DMS79 (cell line): Measurements from ENCODE around the gene SLC48A1.
"Not testable (repeated sequence)": the region's sequence is repeated elsewhere in the genome, so short reads cannot be mapped to it uniquely, and the experiment has no call there.

Experiments
- DNase-seq: peaks from one replicate; lab custom pipeline; 2025; lab: John Stamatoyannopoulos, UW

SLC48A1 gene

DNA sequence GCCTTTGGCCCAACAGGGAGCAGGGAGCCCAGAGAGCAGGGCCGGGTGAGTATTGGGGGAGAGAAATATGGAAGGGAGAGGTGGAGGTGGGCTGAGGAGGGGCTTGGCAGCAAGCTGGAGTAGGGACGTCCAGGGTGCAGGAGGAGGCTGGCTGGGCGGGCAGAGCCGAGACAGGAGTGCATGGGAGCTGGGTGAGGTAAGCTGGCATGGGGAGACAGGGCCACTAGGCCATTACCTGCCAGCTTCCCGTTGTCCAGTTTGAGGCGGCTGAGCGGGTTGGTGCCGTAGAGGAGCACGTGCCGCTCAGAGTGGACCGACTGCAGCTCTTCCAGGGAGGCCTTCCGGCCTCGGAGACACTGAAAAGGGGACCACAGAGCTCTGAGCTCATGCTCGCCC lies 18.3 kb downstream of the SLC48A1 start:
- DNase-seq = no peak

DNA sequence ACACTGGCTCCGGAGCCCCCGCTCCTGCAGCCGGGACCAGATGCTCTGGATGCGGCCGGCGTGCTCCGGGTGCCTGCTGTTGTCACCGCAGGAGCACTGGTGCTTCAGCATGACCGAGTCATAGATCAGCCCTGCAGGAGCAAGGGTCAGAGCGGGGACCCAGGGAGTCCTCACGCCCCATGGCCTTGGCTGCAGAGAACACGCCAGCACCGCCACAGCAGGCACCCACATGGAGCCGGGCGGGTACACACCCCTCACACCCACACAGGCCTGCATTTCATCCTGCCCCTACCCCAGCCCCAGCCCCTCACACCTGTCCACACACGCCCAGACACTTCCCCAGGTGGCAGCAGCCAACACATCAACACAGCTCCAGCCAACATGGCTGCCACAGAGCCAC lies 18.8 kb downstream of the SLC48A1 start:
- DNase-seq = no peak

DNA sequence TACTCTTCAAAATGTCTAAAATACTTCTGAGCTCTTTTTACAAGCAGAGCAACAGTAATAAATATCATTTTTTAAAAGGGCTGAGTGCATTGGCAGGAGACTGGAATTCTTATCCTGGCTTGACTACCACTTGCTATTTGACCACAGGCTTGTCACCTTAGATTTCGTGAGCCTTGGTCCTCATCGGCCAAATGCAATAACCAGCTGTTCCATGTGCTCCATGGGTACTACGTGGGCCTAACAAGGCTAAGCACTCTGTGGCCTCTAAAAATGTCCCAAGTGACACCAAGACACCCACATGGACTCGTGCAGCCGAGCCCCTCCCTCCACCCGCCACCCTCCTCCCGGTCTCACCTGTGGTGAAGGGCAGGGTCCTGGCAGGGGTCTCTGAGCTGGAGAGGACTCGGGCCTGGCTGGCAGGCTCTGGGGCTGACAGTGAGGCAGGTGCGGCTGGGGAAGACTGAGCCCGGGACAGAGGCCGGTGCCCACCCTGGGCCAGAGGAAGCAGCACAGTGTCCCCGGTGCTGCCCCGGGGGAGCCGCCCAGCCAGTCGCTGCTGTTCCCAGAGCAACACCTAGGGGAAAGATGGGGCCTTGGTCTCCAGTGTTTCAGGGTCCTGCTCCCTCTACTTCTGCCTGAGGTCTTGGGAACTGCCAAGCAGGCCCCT lies 20.1 kb downstream of the SLC48A1 start:
- DNase-seq = no peak

DNA sequence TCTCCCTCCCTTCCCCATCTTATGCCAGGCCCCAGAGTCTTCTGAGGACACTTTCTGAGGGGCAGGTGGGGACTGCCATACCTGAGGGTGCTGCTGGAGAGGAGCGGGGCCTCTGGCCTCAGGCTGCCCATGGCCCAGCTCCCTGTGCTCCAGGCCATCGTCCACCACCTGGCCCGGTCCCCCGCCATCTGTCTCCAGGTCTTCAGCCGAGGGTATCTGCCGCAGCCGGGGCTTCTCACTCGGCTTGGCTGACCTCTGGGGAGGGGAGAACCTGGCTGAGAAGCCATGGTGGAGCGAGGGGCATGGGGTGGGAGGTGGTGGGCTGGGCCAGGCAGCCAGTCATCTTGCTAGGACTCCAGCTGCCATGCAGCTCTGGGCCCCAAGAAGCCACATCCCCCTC lies 21.6 kb downstream of the SLC48A1 start:
- no peak for DNase-seq

DNA sequence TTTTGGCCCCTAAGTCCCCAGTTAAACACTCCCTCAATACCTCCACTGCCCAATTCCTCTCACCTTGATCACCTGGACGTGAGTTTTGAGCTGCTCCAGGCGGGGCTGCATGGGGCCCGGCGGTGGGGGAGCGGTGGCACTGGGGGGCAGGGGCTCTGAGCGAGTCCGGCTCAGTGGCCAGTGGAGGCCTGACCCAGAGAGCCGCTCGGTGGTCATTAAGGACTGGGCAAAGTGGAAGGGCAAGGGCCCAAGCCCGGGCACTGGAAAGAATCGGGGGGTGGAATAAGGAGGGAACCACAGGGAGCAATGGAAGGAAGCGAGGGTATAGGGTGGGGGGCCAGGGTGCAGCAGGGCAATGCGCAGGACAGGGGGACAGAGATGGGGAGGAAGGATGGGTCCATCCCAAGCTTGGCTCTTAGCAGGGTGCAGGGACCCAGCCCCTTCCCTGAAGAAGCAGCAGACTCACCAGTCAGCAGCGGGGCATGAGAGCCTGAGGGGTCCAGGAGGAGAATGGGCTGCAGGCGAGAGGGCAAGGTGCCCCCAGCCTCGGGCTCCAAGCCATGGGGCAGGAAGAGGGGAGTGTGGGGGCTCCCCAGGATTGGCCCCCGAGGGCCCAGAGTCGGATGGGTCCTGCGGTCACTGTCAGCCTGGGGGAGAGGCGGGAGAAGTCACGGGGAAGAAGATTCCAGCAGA lies 22.2 kb downstream of the SLC48A1 start:
- no peak for DNase-seq

DNA sequence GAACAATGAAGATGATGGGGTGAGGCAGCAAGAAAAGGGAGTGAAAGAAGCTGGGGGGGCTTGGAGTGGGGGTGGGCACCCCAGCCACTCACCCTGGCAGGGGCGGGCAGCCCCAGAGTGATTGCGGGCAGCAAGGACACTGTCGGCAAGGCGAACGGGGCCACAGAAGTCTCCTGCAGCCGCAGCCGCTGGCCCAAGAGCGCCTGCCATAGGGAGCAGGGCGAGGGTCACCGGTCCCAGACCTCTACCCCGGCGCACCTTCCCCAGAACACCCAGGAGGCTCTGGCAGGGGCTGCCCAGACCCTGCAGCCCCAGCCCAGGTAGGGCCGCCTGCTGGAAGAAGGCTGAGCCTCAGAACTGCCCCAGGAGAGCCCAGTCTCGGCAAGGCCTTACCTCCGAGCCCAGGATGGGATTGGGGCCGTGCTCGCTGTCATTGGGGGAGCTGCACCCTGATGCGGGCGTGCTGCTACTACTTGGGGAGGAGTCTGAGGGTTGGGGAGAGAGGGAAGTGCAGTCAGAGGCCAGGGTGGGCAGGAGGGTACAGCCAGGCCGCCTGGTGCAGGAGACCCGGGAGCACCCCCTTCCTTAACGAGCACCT lies 22.9 kb downstream of the SLC48A1 start:
- no peak for DNase-seq

DNA sequence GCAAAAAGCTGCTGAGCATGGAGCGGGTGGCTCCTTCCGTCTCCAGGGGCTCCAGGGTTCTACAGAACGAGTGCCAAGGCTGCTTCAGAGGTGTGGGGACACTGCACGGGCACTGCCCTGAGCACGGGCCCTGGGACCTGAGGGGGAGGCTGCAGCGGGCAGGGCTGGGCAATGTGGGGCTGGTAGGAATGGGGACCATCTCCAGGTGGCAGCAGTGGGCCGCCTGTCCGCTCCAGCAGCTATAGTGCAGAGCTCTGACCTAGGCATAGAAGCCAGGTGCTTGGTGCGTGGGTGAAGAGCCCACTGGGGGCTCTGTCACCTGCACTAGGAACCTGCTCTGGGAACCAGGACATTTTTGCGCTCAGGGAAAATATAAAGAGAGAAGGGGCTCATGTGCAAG lies 24.4 kb downstream of the SLC48A1 start:
- no peak for DNase-seq

DNA sequence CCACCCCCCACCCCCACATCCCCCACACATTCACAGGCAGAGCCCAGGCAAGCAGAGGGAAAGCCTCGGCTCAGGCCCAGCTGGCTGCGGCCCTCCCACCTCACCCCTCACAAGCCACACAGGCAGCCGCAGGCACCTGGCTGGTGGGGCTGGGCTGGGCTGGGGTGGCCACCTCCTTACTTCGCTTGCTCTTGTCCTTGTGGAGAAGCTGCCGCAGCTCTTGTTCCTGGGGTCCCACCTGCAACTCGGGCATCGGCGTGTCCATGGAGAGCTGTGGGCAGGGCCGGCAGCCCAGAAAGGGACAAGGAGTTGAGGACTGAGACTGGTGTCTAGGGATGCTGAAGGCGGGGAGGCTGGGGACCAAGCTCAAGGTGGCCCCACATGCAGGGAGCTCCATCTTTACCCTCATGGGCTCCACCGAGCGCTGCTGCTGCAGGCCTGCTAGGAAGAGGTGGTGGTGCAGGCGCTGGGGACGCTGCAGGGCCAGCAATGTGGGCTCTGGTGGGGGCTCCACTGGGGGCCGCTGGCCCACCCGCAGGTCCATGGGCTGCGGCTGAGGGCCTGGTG lies 25.4 kb downstream of the SLC48A1 start:
- DNase-seq = no peak

DNA sequence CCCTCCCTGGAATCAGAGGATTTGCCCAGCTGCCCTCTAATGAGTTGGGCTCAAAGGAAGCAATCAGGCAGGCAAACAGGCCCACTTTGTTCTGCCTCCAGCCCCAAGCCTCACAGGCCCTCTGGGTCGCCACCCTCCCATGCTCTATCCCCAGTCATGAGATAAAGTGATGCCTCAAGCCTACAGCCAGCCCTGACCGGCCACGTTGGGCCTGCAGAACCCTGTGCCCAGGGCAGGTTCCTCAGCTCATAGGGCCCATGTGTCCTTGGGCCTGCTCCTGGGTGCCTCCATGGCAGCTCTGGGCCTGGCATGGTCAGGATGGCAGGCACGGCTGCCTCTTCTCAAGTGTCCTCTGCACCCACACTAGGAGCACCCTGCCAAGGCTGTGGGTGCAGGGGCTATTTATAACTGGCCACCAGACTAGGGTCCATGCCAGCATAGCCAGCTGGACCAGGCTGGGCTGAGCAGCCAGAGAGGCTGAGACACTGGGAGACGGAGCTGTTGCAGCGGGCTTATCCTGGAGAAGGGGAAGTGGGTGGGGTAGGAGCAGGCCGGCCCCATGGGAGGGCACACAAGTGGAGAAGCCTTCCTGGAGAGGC lies 26.4 kb downstream of the SLC48A1 start:
- DNase-seq = no peak

DNA sequence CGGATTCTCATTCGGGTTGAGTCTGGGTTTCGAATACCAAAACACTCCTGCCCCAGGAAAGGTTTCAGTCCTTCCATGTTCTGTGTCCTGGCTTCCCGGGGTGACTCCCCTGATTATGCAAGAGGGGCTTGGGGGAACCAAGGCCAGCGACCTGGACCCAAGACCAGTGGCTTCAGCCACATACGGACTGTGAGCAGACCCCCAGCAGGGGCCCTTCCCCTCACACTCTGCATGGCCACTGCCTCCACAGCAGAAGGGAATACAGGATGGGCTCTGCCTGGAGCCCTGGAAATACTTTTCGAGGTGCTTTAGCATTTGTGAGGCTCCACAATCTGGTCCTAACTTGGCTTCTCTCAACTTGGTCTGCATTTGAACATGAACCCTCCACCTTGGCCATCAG lies 27.5 kb downstream of the SLC48A1 start:
- no peak for DNase-seq

DNA sequence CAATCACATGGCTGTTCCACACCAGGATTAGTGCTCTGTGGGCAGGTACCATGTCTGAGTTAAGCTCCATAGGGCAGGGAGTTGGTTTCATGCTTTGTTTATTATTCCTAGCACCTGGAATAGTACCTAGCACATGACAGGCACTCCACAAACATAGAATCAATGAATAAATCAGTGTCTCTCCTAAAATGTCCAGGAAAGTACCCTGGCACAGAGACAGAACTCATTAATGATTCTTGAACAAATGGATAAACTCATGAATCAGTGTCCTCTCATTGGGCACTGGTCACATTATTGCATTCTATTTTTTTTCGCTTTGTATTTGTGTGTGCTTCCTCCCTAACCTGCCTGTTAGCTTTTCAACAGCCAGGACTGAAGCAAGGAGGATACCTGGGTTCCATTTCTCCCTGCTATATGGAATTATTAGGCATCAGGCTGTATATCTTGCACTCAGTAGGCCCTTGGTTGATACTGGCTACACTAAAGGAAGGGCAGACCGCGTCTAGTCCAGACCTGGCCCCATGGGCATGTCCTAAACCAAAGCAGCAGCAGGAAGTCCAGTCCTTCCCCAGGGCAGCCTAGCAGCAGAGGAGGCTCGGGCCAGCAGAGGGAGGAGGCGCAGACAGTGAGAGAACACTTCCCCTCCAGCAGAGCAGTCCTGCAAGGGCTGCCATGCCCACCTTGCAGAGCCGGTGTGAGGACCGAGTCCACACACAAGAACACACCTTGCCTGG lies 28.3 kb downstream of the SLC48A1 start:
- DNase-seq = no peak

DNA sequence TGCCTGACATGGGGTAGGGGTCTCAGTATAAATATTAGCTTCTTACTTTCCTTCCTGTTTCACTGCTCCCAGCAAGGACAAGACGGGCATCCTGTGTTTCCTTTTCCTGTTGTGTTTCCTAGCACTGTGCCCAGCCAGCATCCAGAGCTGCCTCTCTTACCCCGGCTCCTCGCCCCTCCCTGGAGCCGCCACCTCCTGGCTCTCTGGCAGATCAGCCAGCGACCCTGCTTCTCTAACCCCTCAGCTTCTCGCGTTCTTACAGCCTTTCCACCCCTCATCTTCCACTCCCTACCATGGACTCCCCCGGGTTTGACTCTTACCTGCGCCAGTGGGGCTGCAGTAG lies 28.8 kb downstream of the SLC48A1 start:
- DNase-seq = no peak

DNA sequence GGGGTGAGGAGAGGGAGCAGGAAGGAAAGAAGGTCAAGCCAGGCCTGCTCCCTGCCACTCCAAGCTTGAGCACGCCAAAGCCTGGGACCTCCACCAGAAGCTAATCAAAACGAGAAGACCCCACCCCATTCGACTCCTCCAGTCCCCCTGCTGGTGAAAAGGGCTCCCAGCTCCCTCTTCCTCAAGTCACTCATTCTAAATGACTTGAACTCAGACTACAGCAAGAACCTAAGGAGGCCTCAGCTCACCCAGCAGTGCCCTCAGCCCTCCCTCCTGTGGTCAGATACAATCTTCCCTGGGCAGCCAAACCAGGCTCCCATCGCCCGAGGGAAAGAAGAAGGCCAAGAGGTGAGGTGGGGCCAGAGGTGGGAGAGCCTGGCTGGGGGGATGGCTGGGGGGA lies 29.3 kb downstream of the SLC48A1 start:
- no peak for DNase-seq

DNA sequence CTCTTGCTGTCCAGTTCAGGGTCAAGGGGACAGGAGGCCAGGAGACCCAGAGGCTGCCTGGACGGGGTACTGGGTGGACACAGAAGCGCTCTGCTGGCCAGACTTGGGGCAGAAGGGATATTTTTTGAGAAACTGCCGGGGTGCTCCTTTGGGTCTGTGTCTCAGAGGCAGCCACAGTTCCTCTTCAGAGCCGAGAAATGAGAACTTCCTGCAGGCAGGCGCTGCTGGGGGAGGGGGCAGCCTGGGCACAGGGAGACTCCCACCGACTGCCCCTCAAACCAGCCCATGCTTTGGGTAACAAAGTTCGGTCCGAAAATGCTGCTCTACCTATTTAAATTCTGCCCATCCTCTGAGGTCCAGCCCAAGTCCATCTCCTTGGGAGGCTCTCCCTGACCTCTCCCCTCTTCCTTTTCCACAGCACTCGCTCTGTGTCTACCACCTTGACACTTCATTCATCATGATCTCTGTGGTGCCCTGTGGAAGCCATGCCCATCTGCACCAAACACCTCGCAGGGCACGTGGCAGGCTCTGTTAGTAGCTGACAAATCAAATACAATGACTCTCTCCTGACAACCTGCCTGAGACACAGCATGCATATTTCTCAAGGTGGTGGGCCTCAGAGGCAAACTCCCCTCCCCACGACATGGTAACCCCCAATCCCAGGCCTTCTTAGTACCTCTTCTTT lies 30.3 kb downstream of the SLC48A1 start:
- no peak for DNase-seq

DNA sequence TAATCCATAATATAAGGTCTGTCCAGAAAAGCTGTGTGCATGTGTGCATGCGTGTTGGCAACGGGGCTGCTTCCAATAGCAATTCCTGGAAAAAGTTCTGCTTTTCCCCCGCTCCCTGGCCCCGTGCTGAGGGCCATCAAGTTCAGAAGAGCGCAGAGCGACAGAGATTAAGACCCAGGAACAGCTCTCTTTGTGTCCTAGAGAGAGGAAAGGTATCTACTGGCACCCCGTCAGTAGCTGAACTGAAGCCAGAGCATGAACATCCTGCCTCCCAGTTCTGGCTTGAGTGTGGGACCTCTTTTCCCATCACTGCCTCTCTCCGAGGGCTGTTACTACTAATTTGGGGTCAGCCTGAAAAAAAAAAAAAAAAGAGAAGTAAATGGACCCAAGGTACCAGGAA lies 31.1 kb downstream of the SLC48A1 start:
- DNase-seq = no peak

DNA sequence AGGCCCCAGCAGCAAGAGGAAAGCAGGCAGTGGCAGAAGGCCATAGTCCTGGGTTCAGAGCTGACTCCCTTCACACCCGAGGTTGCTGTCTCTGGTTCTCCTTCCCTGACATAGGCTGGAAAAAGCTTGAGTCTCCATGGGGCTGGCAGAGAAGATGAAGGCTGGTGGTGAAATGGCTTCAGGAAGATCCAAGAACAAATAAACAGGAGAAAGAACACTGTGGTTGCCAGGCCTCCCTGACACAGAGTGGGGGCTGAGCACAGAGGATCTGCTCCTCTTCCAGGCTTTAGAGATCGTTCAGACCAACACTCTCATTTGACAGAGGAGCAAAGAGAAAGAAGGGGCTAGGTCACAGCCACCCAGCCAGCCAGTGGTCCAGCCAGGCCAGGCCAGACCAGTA lies 32.4 kb downstream of the SLC48A1 start:
- no peak for DNase-seq

DNA sequence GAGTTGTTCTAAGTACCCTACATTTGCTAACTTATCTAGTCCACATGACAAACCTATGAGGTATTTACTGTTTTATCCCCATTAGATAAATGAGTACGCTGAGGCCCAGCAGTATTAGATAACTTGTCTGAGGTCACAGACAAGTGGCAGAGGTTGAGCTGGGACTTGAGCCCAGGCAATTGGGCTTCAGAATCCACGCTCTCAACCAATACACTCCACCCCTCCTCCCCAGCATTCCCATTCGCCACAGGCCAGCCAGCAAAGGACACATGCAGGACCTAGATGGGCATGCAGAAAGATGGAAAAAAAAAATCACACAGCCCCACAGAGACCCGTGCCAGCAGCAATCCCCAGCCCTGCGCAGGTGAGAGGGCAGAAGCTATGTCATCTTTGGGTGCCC lies 34.3 kb downstream of the SLC48A1 start:
- DNase-seq = no peak

DNA sequence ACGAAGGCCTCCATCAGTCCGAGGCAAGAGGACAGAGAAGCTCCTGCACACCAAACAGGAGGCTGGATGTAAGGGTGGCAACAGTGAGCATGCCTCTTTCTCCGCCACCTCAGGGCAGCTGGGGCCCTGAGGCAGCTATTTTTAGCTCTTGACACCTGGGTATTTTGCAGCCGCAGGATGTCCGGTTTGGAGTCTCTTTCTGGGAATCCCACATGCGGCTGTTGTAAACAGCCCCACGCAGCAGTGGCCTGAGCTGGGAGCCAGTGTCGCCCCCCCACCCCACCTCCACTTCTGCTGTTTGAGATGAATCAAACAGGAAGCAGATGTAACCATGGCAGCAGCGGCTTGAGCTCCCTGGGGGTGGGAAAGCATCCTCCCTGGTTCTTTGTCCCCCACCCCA lies 35.0 kb downstream of the SLC48A1 start:
- DNase-seq = no peak

DNA sequence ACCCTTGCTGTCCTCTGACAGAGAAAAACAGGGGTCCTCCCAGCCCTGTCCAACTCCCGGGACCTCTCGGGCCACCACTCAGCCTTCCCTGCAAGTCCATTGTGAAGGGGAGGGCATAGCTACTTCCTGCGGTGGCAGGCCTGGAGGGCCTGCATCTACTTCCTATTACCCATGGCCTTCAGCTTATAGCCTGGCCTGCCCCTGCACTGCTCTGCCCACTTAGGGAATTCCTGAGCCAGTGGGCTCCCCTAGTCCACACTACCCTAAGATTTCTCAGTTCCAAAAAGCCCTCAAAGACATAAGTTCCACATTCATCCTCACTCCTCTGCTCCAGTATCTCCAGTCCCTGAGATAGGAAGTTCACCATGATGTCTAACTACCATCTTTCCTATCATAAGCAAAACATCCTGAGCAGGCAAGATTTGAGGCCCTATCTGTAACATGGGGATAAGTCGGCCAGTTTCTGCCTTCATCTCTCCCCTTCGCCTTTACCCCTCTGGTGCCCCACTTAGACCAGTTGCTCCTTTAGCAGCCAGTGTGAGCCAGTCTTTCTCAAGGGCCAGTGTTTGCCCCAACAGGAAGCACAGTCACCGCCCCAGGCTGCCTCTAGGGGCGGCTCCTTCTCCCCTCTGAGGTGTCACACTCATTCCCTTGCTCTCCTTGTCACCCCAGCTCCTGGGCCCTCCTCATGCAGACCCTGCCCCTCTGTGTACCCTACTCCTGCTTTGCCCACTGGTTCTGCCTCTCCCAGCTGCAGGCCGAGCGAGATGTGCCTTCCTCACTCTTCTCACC lies 35.7 kb downstream of the SLC48A1 start:
- no peak for DNase-seq

DNA sequence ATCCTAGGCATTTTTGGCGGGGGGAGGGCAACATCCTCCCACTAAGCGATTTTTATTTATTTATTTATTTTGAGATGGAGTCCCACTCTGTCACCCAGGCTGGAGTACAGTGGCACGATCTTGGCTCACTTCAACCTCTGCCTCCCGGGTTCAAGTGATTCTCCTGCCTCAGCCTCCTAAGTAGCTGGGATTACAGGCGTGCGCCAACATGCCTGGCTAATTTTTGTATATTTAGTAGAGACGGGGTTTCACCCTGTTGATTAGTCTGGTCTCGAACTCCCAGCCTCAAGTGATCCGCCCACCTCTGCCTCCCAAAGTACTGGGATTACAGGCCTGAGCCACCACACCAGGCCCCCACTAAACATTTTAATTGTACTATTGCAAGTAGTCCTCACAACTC lies 36.5 kb downstream of the SLC48A1 start:
- not testable (repeated sequence) for DNase-seq

DNA sequence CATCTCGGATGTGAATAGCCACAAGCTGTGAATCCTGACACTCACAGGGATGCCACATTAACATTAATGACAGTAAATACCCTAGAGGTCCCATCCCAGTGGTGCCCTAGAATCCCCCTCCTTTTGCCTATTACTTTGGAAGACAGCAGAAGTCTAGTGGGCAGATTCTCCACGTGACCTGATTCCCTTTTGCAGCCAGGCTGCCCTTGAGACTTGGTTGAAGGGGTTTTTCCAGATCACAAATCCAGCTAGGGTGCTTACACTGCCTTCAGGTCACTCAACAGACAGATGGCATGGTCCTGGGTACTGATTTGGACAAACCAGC lies 38.0 kb downstream of the SLC48A1 start:
- no peak for DNase-seq
